Kidney epithelial cell (primary cell): ENCODE measurements around the gene LAMP1. TPM values are rescaled to one million over a fixed set of nuclear protein-coding genes. Genes with fewer than 3 reads are reported as not detected.

ENCODE experiments used
- DNase-seq: peaks from one replicate; pipeline ENCODE4 v3.0.0-alpha.2; 2010; ENCODE audit warnings: low read depth
- H3K27me3 ChIP-seq: 2 replicates; pipeline ENCODE4 v1.6.0; 2011; ENCODE audit warnings: low read length; ENCODE audit not compliant: control insufficient read depth, insufficient read depth
- H3K36me3 ChIP-seq: 2 replicates; pipeline ENCODE4 v1.5.1; 2011; ENCODE audit warnings: low read length; ENCODE audit not compliant: control insufficient read depth, insufficient read depth
- H3K4me3 ChIP-seq: 2 replicates; pipeline ENCODE4 v1.5.1; 2011; ENCODE audit warnings: low read depth, mild to moderate bottlenecking, control low read depth, low read length
- CTCF ChIP-seq: IDR thresholded peaks from 2 replicates; pipeline ENCODE4 v1.5.1; 2011; ENCODE audit warnings: mild to moderate bottlenecking, moderate library complexity, low read length, control low read depth, inconsistent platforms; ENCODE audit not compliant: insufficient read depth, poor library complexity, severe bottlenecking
- total RNA-seq: library from RNA; depleted of rRNA; stranded (reverse); fragments of >200 nt; gene quantifications from 2 replicates; pipeline ENCODE4 v1.2.3, GENCODE V29; 2015

The LAMP1 gene
- total RNA-seq, 1 donor from 2014 or later = 273 TPM

- no peak overlapping the region for H3K4me3 ChIP-seq
- peaks cover 2% of the 10 kb centered on the region for H3K27me3 ChIP-seq
- no peaks in the 10 kb centered on the region for H3K36me3 ChIP-seq
- no peak for TF ChIP-seq CTCF
- no peak for DNase-seq
These were observed 53.3 kb downstream of the LAMP1 start for GRCh38 chr13:113350065-113350937.

- no peak overlapping the region for H3K4me3 ChIP-seq
- DNase-seq = no peak
- no peak for TF ChIP-seq CTCF
- no peaks in the 10 kb centered on the region for H3K36me3 ChIP-seq
- peaks cover 2% of the 10 kb centered on the region for H3K27me3 ChIP-seq
These were observed 53.9 kb downstream of the LAMP1 start for GRCh38 chr13:113350938-113351335.

- H3K36me3 ChIP-seq = no peaks in the 10 kb centered on the region
- H3K4me3 ChIP-seq = no peak overlapping the region
- DNase-seq = no peak
- no peak for TF ChIP-seq CTCF
- peaks cover 2% of the 10 kb centered on the region for H3K27me3 ChIP-seq
These were observed 54.5 kb downstream of the LAMP1 start for GRCh38 chr13:113351514-113352026.

- H3K4me3 ChIP-seq = no peak overlapping the region
- no peak for TF ChIP-seq CTCF
- no peak for DNase-seq
- H3K27me3 ChIP-seq = peaks cover 2% of the 10 kb centered on the region
- H3K36me3 ChIP-seq = no peaks in the 10 kb centered on the region
These were observed 56.2 kb downstream of the LAMP1 start for GRCh38 chr13:113353254-113353653.

- Histone ChIP-seq H3K4me3 (no peak overlapping the region), H3K36me3 (no peaks in the 10 kb centered on the region), H3K27me3 (peaks cover 2% of the 10 kb centered on the region)
- TF ChIP-seq CTCF = no peak
- no peak for DNase-seq
These were observed 58.0 kb downstream of the LAMP1 start for GRCh38 chr13:113354831-113355610.
